ENCODE data around the gene RBMS1. TPM values are rescaled to one million over a fixed set of nuclear protein-coding genes. Genes with fewer than 3 reads are reported as not detected.

RBMS1 gene
- total RNA-seq, 1 donor from 2014 or later: 60.8 TPM

GRCh38 chr2:160282063-160282580 lies 211.5 kb downstream of the RBMS1 start:
- DNase-seq (no peak), ATAC-seq (peak; percentile 20)
- intact Hi-C loops (cut with micrococcal nuclease): no loop called here

GRCh38 chr2:160281213-160281612 lies 212.4 kb downstream of the RBMS1 start:
- intact Hi-C loops (cut with micrococcal nuclease): no loop called here
- ATAC-seq: no peak
- no peak for DNase-seq

GRCh38 chr2:160279813-160280465 lies 213.7 kb downstream of the RBMS1 start:
- DNase-seq (no peak), ATAC-seq (no peak)
- intact Hi-C loops (cut with micrococcal nuclease): no loop called here

GRCh38 chr2:160278879-160279177 lies 214.8 kb downstream of the RBMS1 start:
- intact Hi-C loops (cut with micrococcal nuclease): no loop called here
- ATAC-seq (peak; percentile 73), DNase-seq (no peak)

GRCh38 chr2:160278101-160278878 lies 215.3 kb downstream of the RBMS1 start:
- intact Hi-C loops (cut with micrococcal nuclease): no loop called here
- DNase-seq (no peak), ATAC-seq (peak; percentile 45)

GRCh38 chr2:160277151-160277550 lies 216.5 kb downstream of the RBMS1 start:
- DNase-seq: no peak
- intact Hi-C loops (cut with micrococcal nuclease): no loop called here

GRCh38 chr2:160275656-160276055 lies 218.0 kb downstream of the RBMS1 start:
- intact Hi-C loops (cut with micrococcal nuclease): no loop called here
- DNase-seq: no peak
- no peak for ATAC-seq

More at GRCh38 chr2:160277151-160277550, 216.5 kb downstream of the RBMS1 start:
- ATAC-seq: no peak

GRCh38 chr2:160271171-160272086 lies 222.2 kb downstream of the RBMS1 start:
- intact Hi-C loops (cut with micrococcal nuclease): no loop called here
- ATAC-seq: peak; percentile 29
- peak; percentile 46 for DNase-seq

- DNase-seq (peak; percentile 40), ATAC-seq (peak; percentile 62)
- intact Hi-C loops (cut with micrococcal nuclease): no loop called here
Observed at GRCh38 chr2:160270571-160271113, 223.0 kb downstream of the RBMS1 start.

GRCh38 chr2:160269803-160270570 lies 223.6 kb downstream of the RBMS1 start:
- DNase-seq (peak; percentile 93), ATAC-seq (peak; percentile 87)
- intact Hi-C loops (cut with micrococcal nuclease): no loop called here

GRCh38 chr2:160269365-160269764 lies 224.2 kb downstream of the RBMS1 start:
- DNase-seq: peak; percentile 31
- intact Hi-C loops (cut with micrococcal nuclease): no loop called here
- peak; percentile 8 for ATAC-seq

- intact Hi-C loops (cut with micrococcal nuclease): no loop called here
- ATAC-seq: no peak
Observed at GRCh38 chr2:160268151-160268781, 225.3 kb downstream of the RBMS1 start.

GRCh38 chr2:160267692-160268091 lies 225.9 kb downstream of the RBMS1 start:
- DNase-seq (no peak), ATAC-seq (no peak)
- intact Hi-C loops (cut with micrococcal nuclease): no loop called here

More at GRCh38 chr2:160268151-160268781, 225.3 kb downstream of the RBMS1 start:
- DNase-seq: no peak

- intact Hi-C loops (cut with micrococcal nuclease): no loop called here
- ATAC-seq (no peak), DNase-seq (no peak)
Observed at GRCh38 chr2:160267022-160267421, 226.6 kb downstream of the RBMS1 start.

- ATAC-seq (no peak), DNase-seq (no peak)
- intact Hi-C loops (cut with micrococcal nuclease): no loop called here
Observed at GRCh38 chr2:160266037-160266551, 227.5 kb downstream of the RBMS1 start.

GRCh38 chr2:160264308-160264707 lies 229.3 kb downstream of the RBMS1 start:
- no peak for DNase-seq
- intact Hi-C loops (cut with micrococcal nuclease): no loop called here
- no peak for ATAC-seq

- ATAC-seq: no peak
Observed at GRCh38 chr2:160261732-160262131, 231.9 kb downstream of the RBMS1 start.

GRCh38 chr2:160258492-160258805 lies 235.2 kb downstream of the RBMS1 start:
- intact Hi-C loops (cut with micrococcal nuclease): loop anchor here (10.0 kb wide), 1 partner anchor 706 kb away; no protein-coding TSS in a partner anchor
- ATAC-seq (no peak), DNase-seq (no peak)

More at GRCh38 chr2:160261732-160262131, 231.9 kb downstream of the RBMS1 start:
- intact Hi-C loops (cut with micrococcal nuclease): no loop called here
- DNase-seq: no peak

Data from left ventricle myocardium superior (tissue), 1 donor.